ENCODE data around the gene TAF10. TPM values are rescaled to one million over a fixed set of nuclear protein-coding genes. Genes with fewer than 3 reads are reported as not detected.
A peak's percentile ranks its signal among the peaks of the same experiment; 100 is the strongest.

TAF10 gene
- total RNA-seq, 2 donors from 2014 or later, result 95.3 to 166 TPM

- H3K36me3 Mint-ChIP-seq, result peaks cover 28 to 35% of the 10 kb centered on the region in 2 donors
- ATAC-seq, result no peak
Measured at GRCh38 chr11:6584528-6584927, 27.5 kb downstream of the TAF10 start.

GRCh38 chr11:6583584-6583983 is 28.4 kb downstream of the TAF10 start:
- ATAC-seq, result no peak
- peaks cover 28 to 35% of the 10 kb centered on the region in 2 donors for H3K36me3 Mint-ChIP-seq
- no peak for DNase-seq (ENCODE audit: low spot score in 2 of 2)
- peaks cover 12 to 22% of the 10 kb centered on the region in 2 donors for H3K9me3 Mint-ChIP-seq
- no peak overlapping the region for H3K27ac Mint-ChIP-seq

More at GRCh38 chr11:6584528-6584927, 27.5 kb downstream of the TAF10 start:
- peaks cover 12 to 22% of the 10 kb centered on the region in 2 donors for H3K9me3 Mint-ChIP-seq
- no peak for DNase-seq (ENCODE audit: low spot score in 2 of 2)
- H3K27ac Mint-ChIP-seq, result no peak overlapping the region

- DNase-seq (ENCODE audit: low spot score in 2 of 2) (no peak), ATAC-seq (no peak)
- Mint-ChIP-seq H3K36me3 (peaks cover 19 to 30% of the 10 kb centered on the region in 2 donors), H3K27ac (no peak overlapping the region), H3K9me3 (peaks cover 12 to 19% of the 10 kb centered on the region in 2 donors)
Measured at GRCh38 chr11:6579681-6580080, 32.3 kb downstream of the TAF10 start.

- no peak for ATAC-seq
- Mint-ChIP-seq H3K9me3 (peaks cover 5% of the 10 kb centered on the region in 2 donors), H3K36me3 (peaks cover 4 to 14% of the 10 kb centered on the region in 2 donors), H3K27ac (no peak overlapping the region)
- DNase-seq (ENCODE audit: low spot score in 2 of 2), result no peak
Measured at GRCh38 chr11:6578134-6578533, 33.9 kb downstream of the TAF10 start.

GRCh38 chr11:6576471-6577373 is 35.3 kb downstream of the TAF10 start:
- H3K9me3 Mint-ChIP-seq, result no peaks in the 10 kb centered on the region
- DNase-seq (ENCODE audit: low spot score in 2 of 2) (no peak), ATAC-seq (no peak)
- H3K27ac Mint-ChIP-seq, result no peak overlapping the region
- H3K36me3 Mint-ChIP-seq, result peaks cover 0 to 13% of the 10 kb centered on the region in 2 donors

- DNase-seq (ENCODE audit: low spot score in 2 of 2) (no peak), ATAC-seq (no peak)
- H3K9me3 Mint-ChIP-seq, result no peaks in the 10 kb centered on the region
- H3K27ac Mint-ChIP-seq, result no peak overlapping the region
- peaks cover 0 to 9% of the 10 kb centered on the region in 2 donors for H3K36me3 Mint-ChIP-seq
Measured at GRCh38 chr11:6574816-6575715, 37.0 kb downstream of the TAF10 start.

- Mint-ChIP-seq H3K27ac (no peak overlapping the region), H3K9me3 (no peaks in the 10 kb centered on the region)
- ATAC-seq, result no peak
Measured at GRCh38 chr11:6572215-6572614, 39.8 kb downstream of the TAF10 start.

GRCh38 chr11:6571434-6572008 is 40.5 kb downstream of the TAF10 start:
- Mint-ChIP-seq H3K9me3 (no peaks in the 10 kb centered on the region), H3K36me3 (peaks cover 0 to 9% of the 10 kb centered on the region in 2 donors), H3K27ac (no peak overlapping the region)
- DNase-seq (ENCODE audit: low spot score in 2 of 2) (no peak), ATAC-seq (no peak)

More at GRCh38 chr11:6572215-6572614, 39.8 kb downstream of the TAF10 start:
- peaks cover 0 to 9% of the 10 kb centered on the region in 2 donors for H3K36me3 Mint-ChIP-seq
- DNase-seq (ENCODE audit: low spot score in 2 of 2), result no peak

- H3K27ac Mint-ChIP-seq, result no peak overlapping the region
- no peak for DNase-seq (ENCODE audit: low spot score in 2 of 2)
- H3K9me3 Mint-ChIP-seq, result no peaks in the 10 kb centered on the region
- peaks cover 0 to 9% of the 10 kb centered on the region in 2 donors for H3K36me3 Mint-ChIP-seq
- ATAC-seq, result no peak
Measured at GRCh38 chr11:6570691-6571427, 41.2 kb downstream of the TAF10 start.

GRCh38 chr11:6569706-6570105 is 42.3 kb downstream of the TAF10 start:
- peak overlapping the region in 1 of 2 donors; percentile 18 for H3K27ac Mint-ChIP-seq
- no peak for ATAC-seq
- peaks cover 0 to 9% of the 10 kb centered on the region in 2 donors for H3K36me3 Mint-ChIP-seq
- DNase-seq (ENCODE audit: low spot score in 2 of 2), result no peak
- no peaks in the 10 kb centered on the region for H3K9me3 Mint-ChIP-seq

GRCh38 chr11:6568191-6568918 is 43.7 kb downstream of the TAF10 start:
- Mint-ChIP-seq H3K9me3 (no peaks in the 10 kb centered on the region), H3K36me3 (peaks cover 0 to 9% of the 10 kb centered on the region in 2 donors), H3K27ac (no peak overlapping the region)
- no peak for DNase-seq (ENCODE audit: low spot score in 2 of 2)
- no peak for ATAC-seq

GRCh38 chr11:6567371-6567745 is 44.7 kb downstream of the TAF10 start:
- Mint-ChIP-seq H3K27ac (no peak overlapping the region), H3K36me3 (peaks cover 0 to 9% of the 10 kb centered on the region in 2 donors), H3K9me3 (no peaks in the 10 kb centered on the region)
- ATAC-seq (no peak), DNase-seq (ENCODE audit: low spot score in 2 of 2) (no peak)

GRCh38 chr11:6566704-6567370 is 45.2 kb downstream of the TAF10 start:
- H3K27ac Mint-ChIP-seq, result no peak overlapping the region
- ATAC-seq (no peak), DNase-seq (ENCODE audit: low spot score in 2 of 2) (no peak)
- peaks cover 0 to 6% of the 10 kb centered on the region in 2 donors for H3K36me3 Mint-ChIP-seq
- H3K9me3 Mint-ChIP-seq, result no peaks in the 10 kb centered on the region

- DNase-seq (ENCODE audit: low spot score in 2 of 2) (no peak), ATAC-seq (no peak)
- Mint-ChIP-seq H3K9me3 (no peaks in the 10 kb centered on the region), H3K27ac (peak overlapping the region in 1 of 2 donors; percentile 1), H3K36me3 (peaks cover 0 to 4% of the 10 kb centered on the region in 2 donors)
Measured at GRCh38 chr11:6565988-6566703, 45.9 kb downstream of the TAF10 start.

All from activated naive CD4-positive, alpha-beta T cell treated with anti-CD3 and anti-CD28 coated beads, Interleukin-2, amount 50 U/mL, for 72 hours (primary cell).